ENCODE data around the gene YRDC.

- no peak for TF ChIP-seq EP300 (IDR thresholded peaks at IDR 0.05)
- no peak for TF ChIP-seq CTCF (IDR thresholded peaks at IDR 0.05)
Measured at GRCh38 chr1:37764414-37764825, 43.6 kb downstream of the YRDC start.
